NCI-H446 treated with DMSO at 0.1 percent for 48 hours (cell line): ENCODE results near the gene SMG1.
A peak's percentile ranks its signal among the peaks of the same experiment; 100 is the strongest.
"Not testable (repeated sequence)": the region's sequence is repeated elsewhere in the genome, so short reads cannot be mapped to it uniquely, and the experiment has no call there.

Source experiments
- DNase-seq: peaks from one replicate; lab custom pipeline; 2025; lab: John Stamatoyannopoulos, UW

Gene SMG1

GRCh38 chr16:18925986-18926865 lies at the start of gene SMG1:
Gene SMG1 (minus strand): TSS chr16:18926408. CDS start chr16:18926041, 367 bp downstream.
- peak; percentile 61 for DNase-seq

GRCh38 chr16:18975109-18975508 lies 48.9 kb upstream of the SMG1 start:
- DNase-seq = no peak

- DNase-seq = no peak
Measured at GRCh38 chr16:18969855-18970240, 43.6 kb upstream of the SMG1 start.

- DNase-seq = peak; percentile 26
Measured at GRCh38 chr16:18969050-18969854, 43.0 kb upstream of the SMG1 start.

- DNase-seq = no peak
Measured at GRCh38 chr16:18966791-18967190, 40.6 kb upstream of the SMG1 start.

- DNase-seq = no peak
Measured at GRCh38 chr16:18965555-18965954, 39.3 kb upstream of the SMG1 start.

GRCh38 chr16:18959031-18959505 lies 32.9 kb upstream of the SMG1 start:
- no peak for DNase-seq

GRCh38 chr16:18958621-18959029 lies 32.4 kb upstream of the SMG1 start:
- no peak for DNase-seq

- not testable (repeated sequence) for DNase-seq
Measured at GRCh38 chr16:18956658-18957241, 30.5 kb upstream of the SMG1 start.

- DNase-seq = not testable (repeated sequence)
Measured at GRCh38 chr16:18955874-18956580, 29.8 kb upstream of the SMG1 start.

- DNase-seq = no peak
Measured at GRCh38 chr16:18953547-18953946, 27.3 kb upstream of the SMG1 start.

- DNase-seq = no peak
Measured at GRCh38 chr16:18950469-18951185, 24.4 kb upstream of the SMG1 start.

- peak; percentile 17 for DNase-seq
Measured at GRCh38 chr16:18948372-18949020, 22.3 kb upstream of the SMG1 start.

- no peak for DNase-seq
Measured at GRCh38 chr16:18945233-18945632, 19.0 kb upstream of the SMG1 start.

GRCh38 chr16:18943414-18943813 lies 17.2 kb upstream of the SMG1 start:
- no peak for DNase-seq

GRCh38 chr16:18942061-18942460 lies 15.9 kb upstream of the SMG1 start:
- DNase-seq = no peak

- DNase-seq = no peak
Measured at GRCh38 chr16:18941471-18941870, 15.3 kb upstream of the SMG1 start.

- no peak for DNase-seq
Measured at GRCh38 chr16:18938986-18939385, 12.8 kb upstream of the SMG1 start.

- no peak for DNase-seq
Measured at GRCh38 chr16:18937390-18937789, 11.2 kb upstream of the SMG1 start.

- no peak for DNase-seq
Measured at GRCh38 chr16:18936727-18937340, 10.6 kb upstream of the SMG1 start.
